Neural crest cell (in vitro differentiated cells): ENCODE data around the gene PGA4. TPM values are rescaled to one million over a fixed set of nuclear protein-coding genes. Genes with fewer than 3 reads are reported as not detected.
"Not testable (repeated sequence)": the region's sequence is repeated elsewhere in the genome, so short reads cannot be mapped to it uniquely, and the experiment has no call there.

Experiments
- DNase-seq: peaks from one replicate; pipeline ENCODE4 v3.0.0; 2021; ENCODE audit warnings: low read depth, mixed read lengths, low spot score
- H3K27ac Mint-ChIP-seq: one replicate; pipeline ENCODE4 v1.8.0; 2021; ENCODE audit warnings: mild to moderate bottlenecking, mixed read lengths; ENCODE audit not compliant: unreplicated experiment
- H3K27me3 Mint-ChIP-seq: 2 replicates; pipeline ENCODE4 v1.8.0; 2021; ENCODE audit warnings: low read depth, mild to moderate bottlenecking, mixed read lengths
- H3K36me3 Mint-ChIP-seq: 2 replicates; pipeline ENCODE4 v1.8.0; 2021; ENCODE audit warnings: low read depth, mild to moderate bottlenecking, mixed read lengths
- H3K4me1 Mint-ChIP-seq: 2 replicates; pipeline ENCODE4 v1.8.0; 2021; ENCODE audit warnings: mixed read lengths
- H3K4me3 Mint-ChIP-seq: one replicate; pipeline ENCODE4 v1.8.0; 2021; ENCODE audit warnings: mild to moderate bottlenecking, mixed read lengths
- H3K9me3 Mint-ChIP-seq: 2 replicates; pipeline ENCODE4 v1.8.0; 2021; ENCODE audit warnings: mixed read lengths
- total RNA-seq: library from RNA; stranded (reverse); gene quantifications from 2 replicates; pipeline ENCODE4 v1.2.1, GENCODE V29; 2021

Gene PGA4
- total RNA-seq, 1 donor from 2014 or later: not detected

DNA sequence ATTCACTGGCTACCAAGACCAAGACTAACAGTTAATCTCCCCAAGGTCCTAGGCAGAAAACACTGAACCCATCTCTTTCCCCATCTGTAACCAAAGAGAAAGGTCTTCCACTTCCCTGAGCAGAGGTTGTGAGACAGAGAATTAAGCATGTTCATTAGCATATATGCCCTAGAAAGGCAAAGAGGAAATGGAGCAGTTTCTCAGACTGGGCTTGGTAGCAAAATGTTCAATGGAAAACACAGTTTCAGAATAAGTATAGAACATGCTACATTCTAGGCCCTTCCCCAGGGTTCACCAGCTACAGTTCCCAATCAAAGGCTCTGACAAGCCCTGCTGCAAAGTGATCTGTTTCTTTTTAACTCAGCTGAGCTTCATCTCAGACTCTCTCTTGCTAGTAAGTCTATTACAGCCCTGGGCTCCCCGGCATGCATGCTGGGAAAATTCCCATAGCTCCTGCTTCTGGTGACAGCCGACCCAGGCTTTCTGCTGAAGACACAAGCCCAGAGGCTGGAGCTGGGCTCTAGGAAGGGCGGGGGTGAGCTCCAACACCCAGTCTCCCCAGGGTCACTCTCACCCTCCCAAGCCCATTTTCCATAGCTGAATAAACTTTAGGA, 8.3 kb upstream of the PGA4 start:
- not testable (repeated sequence) for H3K4me3 Mint-ChIP-seq, DNase-seq, H3K36me3 Mint-ChIP-seq, H3K9me3 Mint-ChIP-seq, H3K27ac Mint-ChIP-seq, H3K4me1 Mint-ChIP-seq, H3K27me3 Mint-ChIP-seq

DNA sequence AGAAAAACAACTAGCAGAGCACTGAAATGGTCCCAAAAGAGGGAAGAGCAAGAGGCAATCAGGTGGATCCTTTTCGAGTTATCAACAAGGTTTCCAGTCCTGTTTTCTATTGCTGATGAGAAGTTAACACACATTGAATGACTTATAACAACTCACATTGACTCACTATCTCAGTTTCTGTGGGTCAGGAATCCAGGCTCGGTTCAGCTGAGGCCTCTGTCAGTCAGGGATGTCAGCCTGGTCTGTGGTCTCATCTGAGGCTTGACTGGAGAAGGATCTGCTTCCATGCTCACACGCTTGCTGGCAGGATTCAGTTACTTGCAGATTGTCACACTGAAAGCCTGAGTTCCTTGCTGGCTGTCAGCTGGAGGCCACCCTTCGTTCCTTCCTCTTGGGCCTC, 3.8 kb upstream of the PGA4 start:
- H3K27me3 Mint-ChIP-seq, H3K4me1 Mint-ChIP-seq, DNase-seq, H3K9me3 Mint-ChIP-seq, H3K27ac Mint-ChIP-seq, H3K36me3 Mint-ChIP-seq, H3K4me3 Mint-ChIP-seq: not testable (repeated sequence)

DNA sequence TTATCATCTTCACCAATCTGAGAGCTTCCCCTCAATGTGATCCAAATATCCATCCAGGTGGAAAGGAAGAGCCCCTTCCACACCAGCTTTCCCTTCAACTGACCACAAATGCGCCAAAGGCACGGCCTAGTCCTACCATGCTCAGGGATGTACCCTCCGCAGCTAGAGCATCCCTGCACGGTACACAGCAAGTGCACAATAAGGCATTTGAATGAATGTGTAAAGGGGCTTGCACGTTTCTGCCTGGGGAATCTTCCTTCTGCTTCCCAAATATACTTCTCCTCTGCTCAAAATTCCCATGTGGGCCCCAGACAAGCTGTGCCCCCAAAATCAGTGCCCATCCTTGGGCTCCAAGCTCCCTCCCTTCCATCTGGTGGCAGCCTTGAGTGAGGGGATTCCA, 3.1 kb upstream of the PGA4 start:
- H3K4me1 Mint-ChIP-seq, H3K4me3 Mint-ChIP-seq, H3K27ac Mint-ChIP-seq, H3K27me3 Mint-ChIP-seq, H3K9me3 Mint-ChIP-seq, DNase-seq, H3K36me3 Mint-ChIP-seq: not testable (repeated sequence)

GRCh38 chr11:61222692-61223091, 545 bp downstream of the PGA4 start:
- H3K27ac Mint-ChIP-seq, DNase-seq, H3K9me3 Mint-ChIP-seq, H3K27me3 Mint-ChIP-seq, H3K36me3 Mint-ChIP-seq, H3K4me3 Mint-ChIP-seq, H3K4me1 Mint-ChIP-seq: not testable (repeated sequence)

- not testable (repeated sequence) for H3K36me3 Mint-ChIP-seq, H3K4me3 Mint-ChIP-seq, H3K9me3 Mint-ChIP-seq, H3K27me3 Mint-ChIP-seq, H3K27ac Mint-ChIP-seq, H3K4me1 Mint-ChIP-seq, DNase-seq
Measured at GRCh38 chr11:61226457-61227137, 4.5 kb downstream of the PGA4 start.

- DNase-seq, H3K27me3 Mint-ChIP-seq, H3K4me1 Mint-ChIP-seq, H3K4me3 Mint-ChIP-seq, H3K27ac Mint-ChIP-seq, H3K9me3 Mint-ChIP-seq, H3K36me3 Mint-ChIP-seq: not testable (repeated sequence)
Measured at GRCh38 chr11:61229458-61229857, 7.3 kb downstream of the PGA4 start.

GRCh38 chr11:61231033-61231432, 8.9 kb downstream of the PGA4 start:
- H3K36me3 Mint-ChIP-seq, H3K9me3 Mint-ChIP-seq, H3K4me1 Mint-ChIP-seq: not testable (repeated sequence)

DNA sequence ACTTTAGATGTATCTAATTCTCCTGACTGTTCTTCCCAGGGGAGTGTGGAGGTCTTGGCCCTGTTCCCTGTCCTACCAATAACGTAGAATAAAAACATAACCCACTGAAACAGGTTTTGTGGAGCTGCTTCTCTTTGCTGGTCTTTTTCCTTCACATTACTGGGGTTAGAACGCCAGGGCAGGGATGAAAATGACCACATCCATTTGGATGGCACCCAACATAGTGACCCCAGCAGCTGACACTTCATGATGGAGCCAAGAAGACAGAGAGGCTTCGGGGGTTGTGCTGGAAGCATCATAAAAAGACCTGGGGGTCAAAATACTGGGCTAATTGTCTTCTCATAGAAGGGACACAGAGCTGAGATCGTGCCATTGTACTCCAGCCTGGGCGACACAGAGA, 9.4 kb downstream of the PGA4 start:
- H3K4me1 Mint-ChIP-seq, H3K36me3 Mint-ChIP-seq, H3K27ac Mint-ChIP-seq, H3K27me3 Mint-ChIP-seq, DNase-seq, H3K9me3 Mint-ChIP-seq, H3K4me3 Mint-ChIP-seq: not testable (repeated sequence)

More at GRCh38 chr11:61231033-61231432, 8.9 kb downstream of the PGA4 start:
- not testable (repeated sequence) for H3K27ac Mint-ChIP-seq, DNase-seq, H3K4me3 Mint-ChIP-seq, H3K27me3 Mint-ChIP-seq

- not testable (repeated sequence) for H3K36me3 Mint-ChIP-seq, H3K4me3 Mint-ChIP-seq, DNase-seq, H3K27me3 Mint-ChIP-seq, H3K9me3 Mint-ChIP-seq, H3K4me1 Mint-ChIP-seq, H3K27ac Mint-ChIP-seq
Measured at GRCh38 chr11:61232548-61233145, 10.5 kb downstream of the PGA4 start.

- H3K27ac Mint-ChIP-seq, H3K4me1 Mint-ChIP-seq: not testable (repeated sequence)
Measured at GRCh38 chr11:61237130-61237529, 15.0 kb downstream of the PGA4 start.

DNA sequence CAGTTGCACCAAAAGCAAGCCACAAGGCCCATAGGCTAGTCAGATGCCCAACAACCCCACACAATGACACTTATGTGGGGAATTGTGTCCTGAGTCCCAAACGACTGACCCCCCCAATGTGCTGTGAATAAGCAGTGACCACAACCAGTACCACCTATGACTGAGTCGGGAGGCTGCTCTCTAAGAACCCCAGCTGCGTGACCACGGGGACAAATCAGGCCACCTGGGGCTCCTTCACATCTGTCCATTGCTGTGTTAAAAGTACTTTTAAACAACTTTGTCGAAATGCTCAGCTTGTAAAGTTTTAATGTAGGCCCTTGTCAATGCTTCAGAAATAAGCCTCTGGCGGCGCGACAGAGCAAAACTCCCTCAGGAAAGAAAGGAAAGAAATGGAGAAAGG, 18.1 kb downstream of the PGA4 start:
- H3K9me3 Mint-ChIP-seq, H3K4me3 Mint-ChIP-seq, H3K27ac Mint-ChIP-seq, H3K27me3 Mint-ChIP-seq, H3K36me3 Mint-ChIP-seq, DNase-seq, H3K4me1 Mint-ChIP-seq: not testable (repeated sequence)

More at GRCh38 chr11:61237130-61237529, 15.0 kb downstream of the PGA4 start:
- not testable (repeated sequence) for H3K4me3 Mint-ChIP-seq, H3K9me3 Mint-ChIP-seq, H3K36me3 Mint-ChIP-seq, H3K27me3 Mint-ChIP-seq, DNase-seq

DNA sequence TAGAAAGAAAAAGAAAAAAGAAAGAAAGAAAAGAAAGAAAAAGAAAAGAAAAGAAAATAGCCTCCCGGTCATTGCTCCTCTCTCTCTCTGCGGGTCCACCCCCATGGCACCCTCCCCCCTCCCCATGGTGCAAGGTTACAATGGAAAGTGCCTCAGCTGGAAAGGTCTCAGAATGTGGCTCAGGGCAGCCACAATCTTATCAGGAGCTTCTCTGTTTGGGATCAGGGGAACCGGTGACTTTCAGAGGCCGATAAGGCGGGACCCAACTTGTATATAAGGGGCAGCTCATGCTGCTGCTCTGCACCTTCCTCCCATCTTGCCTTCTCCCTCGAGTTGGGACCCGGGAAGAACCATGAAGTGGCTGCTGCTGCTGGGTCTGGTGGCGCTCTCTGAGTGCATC, 18.7 kb downstream of the PGA4 start, which contains the start of gene PGA5:
Gene PGA5, plus strand, starts transcription at position 301 of the 400 bp plus-strand sequence. Its CDS starts 52 bp downstream, at position 353.
- not testable (repeated sequence) for H3K27me3 Mint-ChIP-seq, H3K36me3 Mint-ChIP-seq, H3K9me3 Mint-ChIP-seq, DNase-seq, H3K4me1 Mint-ChIP-seq, H3K4me3 Mint-ChIP-seq, H3K27ac Mint-ChIP-seq

GRCh38 chr11:61241526-61241925, 19.4 kb downstream of the PGA4 start:
- not testable (repeated sequence) for H3K36me3 Mint-ChIP-seq, H3K4me1 Mint-ChIP-seq, H3K27ac Mint-ChIP-seq, H3K9me3 Mint-ChIP-seq, H3K4me3 Mint-ChIP-seq, H3K27me3 Mint-ChIP-seq, DNase-seq
